ENCODE data around the gene SUSD4.

The SUSD4 gene

DNA sequence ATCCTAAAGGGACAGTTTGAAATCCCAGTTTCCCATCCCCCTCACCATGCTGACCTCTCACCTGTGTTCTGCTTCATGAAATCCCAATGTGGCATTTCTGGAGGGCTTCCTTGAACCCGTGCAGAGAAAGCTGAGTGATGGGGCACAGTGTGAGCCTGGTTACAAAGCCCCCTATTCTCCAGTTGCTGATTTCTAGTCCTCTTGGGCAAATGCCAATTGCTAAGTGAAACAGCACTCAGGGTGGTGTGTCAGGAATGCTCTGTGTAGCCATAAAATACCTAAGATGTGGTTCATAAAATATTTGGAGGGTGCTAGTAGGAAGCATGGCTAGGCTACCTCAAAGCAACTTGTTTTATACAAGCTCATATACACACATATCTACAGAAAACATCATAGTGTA lies 32.0 kb downstream of the SUSD4 start:
- Histone ChIP-seq H3K9me3 (ENCODE audit: insufficient read depth, low read depth, low read length) (no peaks in the 10 kb centered on the region), H3K27me3 (ENCODE audit: insufficient read depth, low read length, poor library complexity, severe bottlenecking) (no peaks in the 10 kb centered on the region), H3K79me2 (ENCODE audit: insufficient read depth, low read length) (no peaks in the 10 kb centered on the region), H3F3A (ENCODE audit: low read depth) (no peaks in the 10 kb centered on the region), H3K4me3 (ENCODE audit: low read length, poor library complexity, severe bottlenecking) (no peak overlapping the region), H3K9me2 (replicated peaks; ENCODE audit: low read depth, low read length) (no peaks in the 10 kb centered on the region), H3K4me2 (ENCODE audit: low read depth, low read length, poor library complexity, severe bottlenecking) (no peak overlapping the region), H3K4me1 (ENCODE audit: insufficient read depth, low read length, poor library complexity, severe bottlenecking) (no peaks in the 10 kb centered on the region), H2AFZ (ENCODE audit: low read length) (no peak overlapping the region), H4K20me1 (ENCODE audit: insufficient read depth, low read length, poor library complexity, severe bottlenecking) (no peaks in the 10 kb centered on the region), H3K36me3 (ENCODE audit: insufficient read depth, low read length) (no peaks in the 10 kb centered on the region), H3K9ac (ENCODE audit: low read depth, low read length, poor library complexity, severe bottlenecking) (no peak overlapping the region)
- TF ChIP-seq CTCF (conservative IDR thresholded peaks at IDR 0.05; ENCODE audit: low read length) (no peak), EZH2phosphoT487 (IDR thresholded peaks at IDR 0.05; ENCODE audit: borderline replicate concordance) (no peak)

DNA sequence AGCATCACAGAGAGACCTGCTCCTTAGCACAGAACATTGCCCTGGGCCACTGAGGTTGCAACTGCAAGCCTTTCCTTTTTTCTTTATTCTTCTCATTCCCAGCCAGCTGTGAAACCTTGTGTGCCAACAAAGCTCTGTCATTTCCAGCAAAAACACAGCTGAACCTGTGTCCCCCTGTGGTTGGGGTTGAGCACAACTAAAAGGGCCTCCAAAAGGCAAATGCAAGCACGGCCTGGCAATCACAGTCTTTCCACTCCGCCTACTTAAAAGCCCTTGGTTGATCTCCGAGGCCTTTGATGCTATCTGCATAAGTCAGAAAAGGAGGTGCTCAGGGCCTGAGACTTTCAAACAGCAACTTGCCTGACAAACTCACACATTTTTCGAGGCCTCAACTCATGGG lies 32.7 kb downstream of the SUSD4 start:
- TF ChIP-seq EZH2phosphoT487 (IDR thresholded peaks at IDR 0.05; ENCODE audit: borderline replicate concordance) (no peak), CTCF (conservative IDR thresholded peaks at IDR 0.05; ENCODE audit: low read length) (no peak)
- Histone ChIP-seq H3K4me2 (ENCODE audit: low read depth, low read length, poor library complexity, severe bottlenecking) (no peak overlapping the region), H3K27me3 (ENCODE audit: insufficient read depth, low read length, poor library complexity, severe bottlenecking) (no peaks in the 10 kb centered on the region), H3F3A (ENCODE audit: low read depth) (no peaks in the 10 kb centered on the region), H3K4me3 (ENCODE audit: low read length, poor library complexity, severe bottlenecking) (no peak overlapping the region), H3K36me3 (ENCODE audit: insufficient read depth, low read length) (no peaks in the 10 kb centered on the region), H3K4me1 (ENCODE audit: insufficient read depth, low read length, poor library complexity, severe bottlenecking) (no peaks in the 10 kb centered on the region), H2AFZ (ENCODE audit: low read length) (no peak overlapping the region), H3K9ac (ENCODE audit: low read depth, low read length, poor library complexity, severe bottlenecking) (no peak overlapping the region), H4K20me1 (ENCODE audit: insufficient read depth, low read length, poor library complexity, severe bottlenecking) (no peaks in the 10 kb centered on the region), H3K9me3 (ENCODE audit: insufficient read depth, low read depth, low read length) (no peaks in the 10 kb centered on the region), H3K79me2 (ENCODE audit: insufficient read depth, low read length) (no peaks in the 10 kb centered on the region), H3K9me2 (replicated peaks; ENCODE audit: low read depth, low read length) (no peaks in the 10 kb centered on the region)

GRCh38 chr1:223330466-223330865 lies 33.5 kb downstream of the SUSD4 start:
- Histone ChIP-seq H3F3A (ENCODE audit: low read depth) (no peaks in the 10 kb centered on the region), H3K4me2 (ENCODE audit: low read depth, low read length, poor library complexity, severe bottlenecking) (no peak overlapping the region), H2AFZ (ENCODE audit: low read length) (no peak overlapping the region), H3K4me1 (ENCODE audit: insufficient read depth, low read length, poor library complexity, severe bottlenecking) (no peaks in the 10 kb centered on the region), H3K4me3 (ENCODE audit: low read length, poor library complexity, severe bottlenecking) (no peak overlapping the region), H3K79me2 (ENCODE audit: insufficient read depth, low read length) (no peaks in the 10 kb centered on the region), H3K9ac (ENCODE audit: low read depth, low read length, poor library complexity, severe bottlenecking) (no peak overlapping the region), H3K9me3 (ENCODE audit: insufficient read depth, low read depth, low read length) (no peaks in the 10 kb centered on the region), H4K20me1 (ENCODE audit: insufficient read depth, low read length, poor library complexity, severe bottlenecking) (no peaks in the 10 kb centered on the region), H3K9me2 (replicated peaks; ENCODE audit: low read depth, low read length) (no peaks in the 10 kb centered on the region), H3K27me3 (ENCODE audit: insufficient read depth, low read length, poor library complexity, severe bottlenecking) (no peaks in the 10 kb centered on the region), H3K36me3 (ENCODE audit: insufficient read depth, low read length) (no peaks in the 10 kb centered on the region)
- TF ChIP-seq EZH2phosphoT487 (IDR thresholded peaks at IDR 0.05; ENCODE audit: borderline replicate concordance) (no peak), CTCF (conservative IDR thresholded peaks at IDR 0.05; ENCODE audit: low read length) (no peak)
